ENCODE measurements around the gene FBL. TPM values are rescaled to one million over a fixed set of nuclear protein-coding genes. Genes with fewer than 3 reads are reported as not detected.
A peak's percentile ranks its signal among the peaks of the same experiment; 100 is the strongest.

FBL gene
- polyA plus RNA-seq (2012; ENCODE audit: insufficient read length, low read depth), result 479 TPM

DNA sequence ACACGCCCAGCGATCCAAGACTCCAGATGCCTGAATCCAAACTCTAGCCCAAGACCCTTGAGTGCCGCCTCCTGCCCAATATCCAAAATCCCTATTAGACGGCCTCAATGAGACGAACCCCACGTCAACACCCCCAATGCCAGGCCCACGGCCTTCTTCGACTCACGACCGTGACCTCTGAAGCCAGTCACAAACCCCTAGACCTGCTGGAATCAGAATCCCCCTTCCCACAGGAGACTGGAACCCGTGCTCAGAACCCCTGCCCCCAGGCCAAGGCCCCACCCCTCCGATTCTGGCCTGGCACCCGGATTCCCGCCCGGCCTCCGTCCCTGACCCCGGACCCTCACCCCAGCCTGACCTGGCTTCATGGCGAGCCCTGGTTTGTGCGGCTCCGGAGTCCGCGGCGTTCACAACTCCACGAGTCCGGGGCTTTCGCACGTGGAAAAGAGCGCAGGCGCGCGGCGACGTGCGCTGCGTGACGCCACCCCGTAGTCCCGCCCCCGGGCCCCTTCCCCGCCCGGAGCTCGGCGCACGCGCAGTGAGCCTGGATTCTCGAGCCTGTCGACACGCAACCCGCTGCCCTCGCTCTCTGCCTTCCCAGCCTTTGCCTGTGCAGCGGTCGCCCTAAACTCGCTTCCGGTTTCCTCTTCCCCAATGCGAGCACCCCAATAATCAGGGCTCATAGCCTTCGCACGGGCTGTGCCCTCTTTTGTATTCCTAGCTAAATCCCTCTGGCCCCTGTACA, at the start of gene FBL:
Gene FBL (minus strand): TSS at position 447 of the 745 bp plus-strand sequence. CDS start 79 bp downstream, at position 368.
- TF ChIP-seq SIN3A (IDR thresholded peaks at IDR 0.05; ENCODE audit: borderline replicate concordance, insufficient read depth, low read length), result peak; percentile 61; the same call in 1 of the 2 replicates
- peak; percentile 89 for TF ChIP-seq POLR2AphosphoS5 (IDR thresholded peaks at IDR 0.05; ENCODE audit: low read depth, low read length)
- peak; percentile 67; the same call in 1 of the 2 replicates for TF ChIP-seq TAF1 (IDR thresholded peaks at IDR 0.05; ENCODE audit: borderline replicate concordance, insufficient read depth, low read length)
- TF ChIP-seq, protein P1, sequence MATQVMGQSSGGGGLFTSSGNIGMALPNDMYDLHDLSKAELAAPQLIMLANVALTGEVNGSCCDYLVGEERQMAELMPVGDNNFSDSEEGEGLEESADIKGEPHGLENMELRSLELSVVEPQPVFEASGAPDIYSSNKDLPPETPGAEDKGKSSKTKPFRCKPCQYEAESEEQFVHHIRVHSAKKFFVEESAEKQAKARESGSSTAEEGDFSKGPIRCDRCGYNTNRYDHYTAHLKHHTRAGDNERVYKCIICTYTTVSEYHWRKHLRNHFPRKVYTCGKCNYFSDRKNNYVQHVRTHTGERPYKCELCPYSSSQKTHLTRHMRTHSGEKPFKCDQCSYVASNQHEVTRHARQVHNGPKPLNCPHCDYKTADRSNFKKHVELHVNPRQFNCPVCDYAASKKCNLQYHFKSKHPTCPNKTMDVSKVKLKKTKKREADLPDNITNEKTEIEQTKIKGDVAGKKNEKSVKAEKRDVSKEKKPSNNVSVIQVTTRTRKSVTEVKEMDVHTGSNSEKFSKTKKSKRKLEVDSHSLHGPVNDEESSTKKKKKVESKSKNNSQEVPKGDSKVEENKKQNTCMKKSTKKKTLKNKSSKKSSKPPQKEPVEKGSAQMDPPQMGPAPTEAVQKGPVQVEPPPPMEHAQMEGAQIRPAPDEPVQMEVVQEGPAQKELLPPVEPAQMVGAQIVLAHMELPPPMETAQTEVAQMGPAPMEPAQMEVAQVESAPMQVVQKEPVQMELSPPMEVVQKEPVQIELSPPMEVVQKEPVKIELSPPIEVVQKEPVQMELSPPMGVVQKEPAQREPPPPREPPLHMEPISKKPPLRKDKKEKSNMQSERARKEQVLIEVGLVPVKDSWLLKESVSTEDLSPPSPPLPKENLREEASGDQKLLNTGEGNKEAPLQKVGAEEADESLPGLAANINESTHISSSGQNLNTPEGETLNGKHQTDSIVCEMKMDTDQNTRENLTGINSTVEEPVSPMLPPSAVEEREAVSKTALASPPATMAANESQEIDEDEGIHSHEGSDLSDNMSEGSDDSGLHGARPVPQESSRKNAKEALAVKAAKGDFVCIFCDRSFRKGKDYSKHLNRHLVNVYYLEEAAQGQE (IDR thresholded peaks at IDR 0.05; ENCODE audit: insufficient read depth in 1 of 2, low read depth in 2 of 2, low read length in 2 of 2), result no peak; a peak in 1 of 4 replicates
- no peak for TF ChIP-seq FOXP2 (optimal IDR thresholded peaks at IDR 0.05; ENCODE audit: borderline replicate concordance, extremely low read depth, extremely low read length, insufficient read depth)

DNA sequence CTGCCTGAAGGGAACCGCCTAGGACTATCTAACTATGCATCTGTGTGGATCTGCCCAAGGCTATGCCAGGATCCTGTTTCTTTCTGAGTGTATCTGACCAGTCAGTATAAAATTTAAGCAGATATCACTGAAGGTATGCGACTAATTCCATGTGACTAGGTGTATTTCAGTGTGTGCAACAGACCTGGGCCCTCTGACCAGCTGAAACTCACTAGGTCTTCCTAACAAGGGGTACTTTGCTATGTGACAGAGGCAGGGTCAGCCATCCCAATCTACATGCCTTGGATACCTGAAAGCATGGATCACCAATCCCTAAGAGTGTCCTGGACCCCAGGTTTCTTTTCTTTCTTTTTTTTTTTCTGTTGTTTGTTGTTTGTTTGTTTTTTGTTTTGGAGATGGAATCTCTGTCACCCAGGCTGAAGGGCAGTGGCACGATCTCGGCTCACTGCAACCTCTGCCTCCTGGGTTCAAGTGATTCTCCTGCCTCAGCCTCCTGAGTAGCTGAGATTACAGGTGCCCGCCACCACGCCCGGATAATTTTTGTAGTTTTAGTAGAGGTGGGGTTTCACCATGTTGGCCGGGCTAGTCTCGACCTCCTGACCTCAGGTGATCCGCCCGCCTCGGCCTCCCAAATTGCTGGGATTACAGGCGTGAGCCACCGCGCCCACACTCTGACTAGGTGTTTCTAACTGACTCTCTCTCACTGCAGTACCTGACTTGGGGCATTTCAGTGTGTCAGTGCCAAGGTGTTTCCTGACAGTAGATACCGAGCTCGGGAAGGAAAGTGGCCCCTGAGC, 44.8 kb upstream of the FBL start:
- TF ChIP-seq TAF1 (IDR thresholded peaks at IDR 0.05; ENCODE audit: borderline replicate concordance, insufficient read depth, low read length), result no peak
- TF ChIP-seq FOXP2 (optimal IDR thresholded peaks at IDR 0.05; ENCODE audit: borderline replicate concordance, extremely low read depth, extremely low read length, insufficient read depth), result no peak
- TF ChIP-seq POLR2AphosphoS5 (IDR thresholded peaks at IDR 0.05; ENCODE audit: low read depth, low read length), result no peak
- TF ChIP-seq SIN3A (IDR thresholded peaks at IDR 0.05; ENCODE audit: borderline replicate concordance, insufficient read depth, low read length), result no peak
- TF ChIP-seq, protein P1 (IDR thresholded peaks at IDR 0.05; ENCODE audit: insufficient read depth in 1 of 2, low read depth in 2 of 2, low read length in 2 of 2), result no peak

DNA sequence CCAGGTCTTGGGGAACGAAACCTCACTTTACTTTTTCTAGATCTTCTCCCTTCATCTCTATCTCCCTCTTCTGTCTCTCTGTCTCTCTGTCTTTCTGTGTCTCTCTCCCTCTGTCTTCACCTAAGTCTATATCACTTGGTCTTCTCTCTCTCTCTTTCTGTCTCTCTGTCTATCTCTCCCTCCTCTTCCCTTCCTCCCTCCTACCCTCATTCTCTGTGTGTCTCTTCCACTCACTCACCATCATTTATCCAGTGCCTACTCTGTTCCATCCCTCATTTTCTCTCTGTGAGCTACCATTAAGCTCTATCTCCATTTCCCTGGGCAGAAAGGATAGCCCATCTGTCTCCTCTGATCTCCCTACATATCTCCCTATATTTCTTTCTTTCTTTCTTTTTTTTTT, 32.2 kb upstream of the FBL start:
- TF ChIP-seq FOXP2 (optimal IDR thresholded peaks at IDR 0.05; ENCODE audit: borderline replicate concordance, extremely low read depth, extremely low read length, insufficient read depth) (no peak), SIN3A (IDR thresholded peaks at IDR 0.05; ENCODE audit: borderline replicate concordance, insufficient read depth, low read length) (no peak), TAF1 (IDR thresholded peaks at IDR 0.05; ENCODE audit: borderline replicate concordance, insufficient read depth, low read length) (no peak), POLR2AphosphoS5 (IDR thresholded peaks at IDR 0.05; ENCODE audit: low read depth, low read length) (no peak)
- TF ChIP-seq, protein P1 (IDR thresholded peaks at IDR 0.05; ENCODE audit: insufficient read depth in 1 of 2, low read depth in 2 of 2, low read length in 2 of 2), result no peak

DNA sequence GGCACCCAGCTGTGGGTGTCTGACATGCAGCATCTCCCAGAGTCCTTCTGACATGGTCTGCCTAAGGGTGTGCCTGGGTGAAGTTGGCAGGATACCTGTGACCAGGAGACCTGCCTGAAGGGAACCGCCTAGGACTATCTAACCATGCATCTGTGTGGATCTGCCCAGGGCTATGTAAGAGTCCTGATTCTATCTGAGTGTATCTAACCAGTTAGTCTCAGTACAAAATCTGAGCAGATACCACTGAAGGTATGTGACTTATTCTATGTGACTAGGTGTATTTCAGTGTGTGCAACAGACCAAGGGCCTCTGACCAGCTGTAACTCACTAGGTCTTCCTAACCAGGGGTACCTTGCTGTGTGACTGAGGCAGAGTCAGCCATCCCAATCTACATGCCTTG, 28.2 kb upstream of the FBL start:
- no peak for TF ChIP-seq POLR2AphosphoS5 (IDR thresholded peaks at IDR 0.05; ENCODE audit: low read depth, low read length)
- TF ChIP-seq SIN3A (IDR thresholded peaks at IDR 0.05; ENCODE audit: borderline replicate concordance, insufficient read depth, low read length), result no peak
- TF ChIP-seq, protein P1 (IDR thresholded peaks at IDR 0.05; ENCODE audit: insufficient read depth in 1 of 2, low read depth in 2 of 2, low read length in 2 of 2), result no peak
- no peak for TF ChIP-seq FOXP2 (optimal IDR thresholded peaks at IDR 0.05; ENCODE audit: borderline replicate concordance, extremely low read depth, extremely low read length, insufficient read depth)
- no peak for TF ChIP-seq TAF1 (IDR thresholded peaks at IDR 0.05; ENCODE audit: borderline replicate concordance, insufficient read depth, low read length)
